K562 (cell line): ENCODE data around the gene FAM149B1. TPM values are rescaled to one million over a fixed set of nuclear protein-coding genes. Genes with fewer than 3 reads are reported as not detected.

Source experiments
- BDP1 ChIP-seq: IDR thresholded peaks from 3 replicates; pipeline ENCODE4 v1.6.1; 2011; ENCODE audit not compliant: insufficient read length, insufficient read depth
- BRCA1 ChIP-seq, 2 experiments: fragments of 450-650 bp in 1 of 2; sonication (generic) in 1 of 2; formaldehyde crosslinking in 1 of 2; IDR thresholded peaks; 2 replicates each; pipeline versions ENCODE4 v1.5.0 to v1.6.1; 2017 to 2020; ENCODE audit warnings: mild to moderate bottlenecking in 1 of 2, missing genetic modification reagents in 1 of 2
- CBFA2T2 ChIP-seq: fragments of 450-650 bp; conservative IDR thresholded peaks from 2 replicates; pipeline ENCODE4 v1.6.1; 2017; ENCODE audit warnings: mild to moderate bottlenecking
- FIP1L1 ChIP-seq: fragments of 200-400 bp; formaldehyde crosslinking; IDR thresholded peaks from 2 replicates; pipeline ENCODE4 v1.6.1; 2018; ENCODE audit warnings: mild to moderate bottlenecking, low read depth, low read length; ENCODE audit not compliant: poor library complexity, severe bottlenecking
- HDAC6 ChIP-seq: IDR thresholded peaks from 2 replicates; pipeline ENCODE4 v1.6.1; 2012; ENCODE audit warnings: low read depth, mild to moderate bottlenecking, control low read depth, inconsistent platforms, low read length, moderate library complexity
- HNRNPLL ChIP-seq: fragments of 200-400 bp; formaldehyde crosslinking; IDR thresholded peaks from 2 replicates; pipeline ENCODE4 v1.6.1; 2017; ENCODE audit warnings: low read length, low read depth, mild to moderate bottlenecking; ENCODE audit not compliant: poor library complexity, severe bottlenecking
- IRF1 ChIP-seq: sonication (generic); formaldehyde crosslinking; IDR thresholded peaks from 2 replicates; pipeline ENCODE4 v1.8.0; 2022; ENCODE audit warnings: missing genetic modification reagents, mild to moderate bottlenecking, borderline replicate concordance
- MXI1 ChIP-seq: IDR thresholded peaks from 2 replicates; pipeline ENCODE4 v1.6.1; 2011; ENCODE audit warnings: low read depth, mild to moderate bottlenecking, improper control_type of control experiment, low read length
- NEUROD1 ChIP-seq: fragments of 150-350 bp; IDR thresholded peaks from 2 replicates; pipeline ENCODE4 v1.6.1; 2014; ENCODE audit warnings: borderline replicate concordance, low read length, low read depth; ENCODE audit not compliant: partially characterized antibody
- NFRKB ChIP-seq: fragments of 450-650 bp; IDR thresholded peaks from 2 replicates; pipeline ENCODE4 v1.6.1; 2016; ENCODE audit warnings: low read depth
- SAFB2 ChIP-seq: fragments of 200-400 bp; formaldehyde crosslinking; IDR thresholded peaks from 2 replicates; pipeline ENCODE4 v1.6.1; 2018; ENCODE audit warnings: borderline replicate concordance, low read length, low read depth, moderate library complexity; ENCODE audit not compliant: severe bottlenecking
- SMAD4 ChIP-seq: fragments of 250-450 bp; sonication (Bioruptor Pico); conservative IDR thresholded peaks from 2 replicates; pipeline ENCODE4 v1.8.0; 2021; ENCODE audit warnings: inconsistent platforms, mild to moderate bottlenecking, moderate library complexity
- TFAP4 ChIP-seq: sonication (generic); formaldehyde crosslinking; IDR thresholded peaks from 2 replicates; pipeline ENCODE4 v1.8.0; 2022; ENCODE audit warnings: missing genetic modification reagents, mild to moderate bottlenecking, moderate library complexity, borderline replicate concordance
- THRA ChIP-seq: fragments of 450-650 bp; IDR thresholded peaks from 2 replicates; pipeline ENCODE4 v1.6.1; 2017; ENCODE audit warnings: mild to moderate bottlenecking, moderate library complexity
- TRIM24 ChIP-seq, 2 experiments: fragments of 450-650 bp; IDR thresholded peaks; 2 replicates each; pipeline ENCODE4 v1.6.1; 2016
- TSC22D4 ChIP-seq: fragments of 450-650 bp; IDR thresholded peaks from 2 replicates; pipeline ENCODE4 v1.6.1; 2016; ENCODE audit warnings: missing genetic modification characterization, missing biosample characterization, control low read depth
- ZBTB26 ChIP-seq: fragments of 450-650 bp; formaldehyde crosslinking; IDR thresholded peaks from 2 replicates; pipeline ENCODE4 v1.4.0; 2022; ENCODE audit warnings: missing genetic modification characterization
- ZBTB49 ChIP-seq: sonication (generic); formaldehyde crosslinking; IDR thresholded peaks from 2 replicates; pipeline ENCODE4 v1.8.0; 2022; ENCODE audit warnings: missing genetic modification reagents, mild to moderate bottlenecking, borderline replicate concordance
- ZNF639 ChIP-seq, 2 experiments: fragments of 200-800 bp in 1 of 2; sonication (Bioruptor generic) in 1 of 2; sonication (generic) in 1 of 2; formaldehyde crosslinking in 1 of 2; IDR thresholded peaks in 1 of 2; conservative IDR thresholded peaks in 1 of 2; 2 replicates each; pipeline versions ENCODE4 v1.5.0 to v1.6.1; 2016 to 2020; ENCODE audit warnings: missing compliant biosample characterization in 1 of 2, missing genetic modification characterization in 1 of 2, missing genetic modification reagents in 1 of 2
- polyA plus RNA-seq, 8 experiments: library from polyadenylated mRNA; depleted of rRNA in 4 of 8; stranded (reverse) in 5 of 8; unstranded in 3 of 8; fragments of >200 nt; fragmentation: Nextera tagmentation in 2 of 8; fragmentation: Illumina TruSeq in 1 of 8; extraction: Ambion mirVana in 2 of 8; extraction: Trizol in 1 of 8; gene quantifications; 2 replicates each; pipeline versions ENCODE4 v1.2.1 to v1.2.3, GENCODE V29; 2011 to 2014; ENCODE audit warnings: inconsistent platforms in 1 of 8, missing spikeins in 1 of 8
- total RNA-seq, 7 experiments: library from RNA; depleted of rRNA in 6 of 7; stranded (reverse); fragments of >200 nt in 6 of 7; fragmentation: Illumina TruSeq in 2 of 7; extraction: Trizol in 2 of 7; gene quantifications; 2 replicates each; pipeline versions ENCODE4 v1.2.1 to v1.2.3, GENCODE V29; 2011 to 2021; ENCODE audit warnings: low replicate concordance in 1 of 7

The FAM149B1 gene
- total and polyA plus RNA-seq, 9 of the 15 experiments (the other 6 are each of a cell fraction or from before 2014, with no cell fraction given), result 4.2 to 18.5 (median 9.3) TPM

- no peak for TF ChIP-seq TFAP4 (CRISPR knock-in tag)
- no peak for TF ChIP-seq HNRNPLL
- TF ChIP-seq ZBTB26 (CRISPR knock-in tag), result no peak
- TF ChIP-seq NEUROD1, result peak; percentile 73
- TF ChIP-seq SMAD4 (CRISPR knock-in tag), result peak; percentile 80; the same call in 1 of the 2 replicates
- no peak for TF ChIP-seq HDAC6
- no peak for TF ChIP-seq BDP1
- TF ChIP-seq BRCA1 (IDR thresholded peaks at IDR 0.05), result no peak
- TF ChIP-seq BRCA1 (CRISPR knock-in tag; IDR thresholded peaks at IDR 0.05), result no peak
- no peak for TF ChIP-seq TSC22D4
- TF ChIP-seq THRA, result no peak
- no peak for TF ChIP-seq ZNF639 (CRISPR knock-in tag; conservative IDR thresholded peaks at IDR 0.05 in 1 of 2, IDR thresholded peaks at IDR 0.05 in 1 of 2)
- TF ChIP-seq ZBTB49 (CRISPR knock-in tag), result no peak
- TF ChIP-seq MXI1, result no peak
- no peak for TF ChIP-seq CBFA2T2
- TF ChIP-seq NFRKB, result no peak
- no peak for TF ChIP-seq FIP1L1
- no peak for TF ChIP-seq IRF1 (CRISPR knock-in tag)
- peak; percentile 96 to 97 for TF ChIP-seq TRIM24 (IDR thresholded peaks at IDR 0.05)
- no peak for TF ChIP-seq SAFB2
Observed at GRCh38 chr10:73262105-73262730, 94.3 kb downstream of the FAM149B1 start (continued).
